NCI-H1048 (cell line): ENCODE results near the gene KLHL13.
"Not testable (repeated sequence)": the region's sequence is repeated elsewhere in the genome, so short reads cannot be mapped to it uniquely, and the experiment has no call there.

Source experiments
- DNase-seq: peaks from one replicate; lab custom pipeline; 2025; lab: John Stamatoyannopoulos, UW

The KLHL13 gene, protein sequence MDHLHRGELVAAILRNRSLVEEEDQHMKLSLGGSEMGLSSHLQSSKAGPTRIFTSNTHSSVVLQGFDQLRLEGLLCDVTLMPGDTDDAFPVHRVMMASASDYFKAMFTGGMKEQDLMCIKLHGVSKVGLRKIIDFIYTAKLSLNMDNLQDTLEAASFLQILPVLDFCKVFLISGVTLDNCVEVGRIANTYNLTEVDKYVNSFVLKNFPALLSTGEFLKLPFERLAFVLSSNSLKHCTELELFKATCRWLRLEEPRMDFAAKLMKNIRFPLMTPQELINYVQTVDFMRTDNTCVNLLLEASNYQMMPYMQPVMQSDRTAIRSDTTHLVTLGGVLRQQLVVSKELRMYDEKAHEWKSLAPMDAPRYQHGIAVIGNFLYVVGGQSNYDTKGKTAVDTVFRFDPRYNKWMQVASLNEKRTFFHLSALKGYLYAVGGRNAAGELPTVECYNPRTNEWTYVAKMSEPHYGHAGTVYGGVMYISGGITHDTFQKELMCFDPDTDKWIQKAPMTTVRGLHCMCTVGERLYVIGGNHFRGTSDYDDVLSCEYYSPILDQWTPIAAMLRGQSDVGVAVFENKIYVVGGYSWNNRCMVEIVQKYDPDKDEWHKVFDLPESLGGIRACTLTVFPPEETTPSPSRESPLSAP

DNA sequence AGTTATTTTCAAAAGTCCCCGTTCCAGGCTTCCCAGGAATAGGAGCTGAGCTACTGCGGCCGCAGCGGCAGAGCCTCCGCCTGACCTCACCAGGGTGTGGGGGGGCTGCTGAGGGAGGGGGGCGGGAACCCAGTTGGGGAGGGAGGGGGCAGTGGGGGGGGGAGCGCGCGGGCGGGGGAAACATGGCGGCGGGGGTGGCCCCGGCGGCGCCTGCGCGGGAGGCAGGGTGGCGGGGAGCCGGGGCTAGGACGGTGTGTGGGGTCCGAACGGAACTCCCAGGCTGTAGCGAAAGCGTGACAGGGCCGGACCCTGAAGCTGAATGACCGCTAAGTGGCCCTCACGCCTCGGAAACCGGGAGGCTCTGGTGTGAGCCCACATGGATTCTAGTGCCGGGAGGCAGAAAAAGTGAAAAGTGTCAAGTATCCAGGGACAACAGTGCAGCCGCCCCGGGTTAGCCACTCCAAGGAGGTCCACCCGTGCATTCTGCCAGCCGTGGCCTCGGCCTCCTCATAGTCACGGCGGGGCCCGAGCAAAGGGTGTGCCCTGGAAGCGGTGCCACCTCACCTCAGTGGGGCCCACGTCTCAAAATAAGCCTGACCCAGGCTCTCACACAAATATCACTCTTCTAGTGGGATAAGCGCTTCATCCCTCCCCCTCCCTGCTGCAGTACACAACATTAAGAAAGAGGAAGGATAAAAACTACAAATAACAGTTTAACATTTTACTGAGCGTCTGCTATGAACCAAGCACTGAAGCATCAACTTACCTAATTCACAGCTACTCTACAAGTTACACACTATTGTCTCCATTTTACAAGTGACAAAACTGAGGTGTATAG is at the start of gene KLHL13:
Gene KLHL13 (minus strand): TSS at position 98 of the 838 bp plus-strand sequence. CDS start 88,337 bp downstream, outside the sequence.
- no peak for DNase-seq

DNA sequence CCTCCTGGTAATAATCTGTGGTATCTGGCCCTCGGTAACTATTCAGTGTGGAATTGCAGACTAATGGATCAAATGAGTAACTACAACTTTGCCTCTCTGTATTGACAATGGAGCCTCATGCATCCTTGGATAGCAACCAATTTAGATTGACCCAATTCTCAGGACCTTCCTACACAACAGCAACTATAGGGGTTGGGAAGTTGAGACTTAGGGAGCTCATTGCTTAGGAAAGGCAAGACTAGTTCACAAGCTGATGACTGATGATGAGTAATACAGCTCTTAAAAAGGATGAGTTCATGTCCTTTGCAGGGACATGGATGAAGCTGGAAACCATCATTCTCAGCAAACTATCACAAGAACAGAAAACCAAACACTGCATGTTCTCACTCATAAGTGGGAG is 47.5 kb upstream of the KLHL13 start:
- DNase-seq = no peak

GRCh38 chrX:118156953-118157608 is 40.5 kb upstream of the KLHL13 start:
- no peak for DNase-seq

GRCh38 chrX:118156254-118156952 is 39.8 kb upstream of the KLHL13 start:
- DNase-seq = no peak

DNA sequence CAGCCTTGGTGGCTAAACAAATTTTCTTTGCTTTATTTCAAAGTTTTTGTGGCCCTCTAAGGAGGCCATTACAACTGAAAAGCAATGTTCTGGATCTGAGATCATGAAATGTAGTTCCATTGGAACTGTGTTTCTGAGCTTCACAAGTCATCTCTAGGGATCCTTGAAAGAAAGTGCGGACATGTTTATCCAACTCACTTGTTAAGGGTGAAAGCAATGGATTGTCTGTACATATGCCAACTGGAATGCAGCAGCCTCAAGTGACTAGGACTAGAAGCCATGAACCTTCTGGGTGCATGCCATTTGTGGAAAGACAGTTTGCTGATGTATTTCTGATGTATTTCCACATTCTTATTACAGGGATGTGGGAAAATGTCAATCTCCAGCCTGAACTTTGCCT is 36.7 kb upstream of the KLHL13 start:
- no peak for DNase-seq

GRCh38 chrX:118152721-118153120 is 36.1 kb upstream of the KLHL13 start:
- no peak for DNase-seq

DNA sequence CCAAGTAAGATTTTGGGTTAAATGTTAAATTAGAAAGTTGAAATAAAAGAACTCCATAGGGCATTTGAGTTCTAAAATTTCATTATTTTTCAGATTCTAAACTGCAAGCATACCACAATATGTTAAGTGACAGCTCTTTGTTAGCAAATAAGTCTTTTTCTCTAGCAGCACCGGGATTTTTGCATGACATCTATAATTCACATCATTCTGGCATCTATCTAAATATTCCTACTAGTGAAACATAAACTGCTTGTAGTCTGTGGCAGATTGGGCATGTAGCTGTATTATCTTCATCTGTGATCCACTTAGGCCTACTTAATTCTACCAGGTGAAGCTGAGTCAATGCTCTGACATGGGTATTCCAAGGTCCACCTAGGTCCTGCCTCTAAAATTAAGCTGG is 32.1 kb upstream of the KLHL13 start:
- DNase-seq = no peak

DNA sequence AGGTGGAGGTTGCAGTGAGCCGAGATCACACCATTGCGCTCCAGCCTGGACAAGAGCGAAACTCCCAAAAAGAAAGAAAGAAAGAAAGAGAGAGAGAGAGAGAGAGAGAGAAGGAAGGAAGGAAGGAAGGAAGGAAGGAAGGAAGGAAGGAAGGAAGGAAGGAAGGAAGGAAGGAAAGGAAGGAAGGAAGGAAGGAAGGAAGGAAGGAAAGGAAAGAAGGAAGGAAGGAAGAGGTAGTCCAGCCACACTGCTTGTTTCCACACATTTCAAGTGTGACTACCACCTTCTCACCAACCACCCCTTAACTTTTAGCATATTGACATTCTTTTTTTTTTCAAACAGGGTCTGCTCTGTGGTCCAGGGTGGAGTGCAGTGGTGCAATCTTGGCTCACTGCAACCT is 31.2 kb upstream of the KLHL13 start:
- DNase-seq = not testable (repeated sequence)

DNA sequence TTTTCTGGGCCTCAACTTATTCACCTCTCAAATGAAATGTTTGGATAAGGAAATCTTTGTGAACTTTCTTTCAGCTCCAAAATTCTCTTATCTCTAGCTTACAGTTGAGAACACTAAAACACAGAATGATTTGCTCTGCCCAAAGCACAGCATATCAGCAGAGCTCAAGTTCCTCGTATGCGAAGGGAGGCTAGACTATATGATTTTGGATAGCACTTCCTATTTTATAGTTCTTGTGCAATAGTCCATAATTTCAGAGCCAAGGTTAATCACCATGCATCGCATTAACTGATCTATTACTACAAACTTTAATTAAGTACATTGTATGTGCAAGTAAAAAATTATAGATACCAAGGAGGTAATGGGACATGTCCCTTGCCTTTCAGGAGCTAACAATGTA is 27.0 kb upstream of the KLHL13 start:
- no peak for DNase-seq

DNA sequence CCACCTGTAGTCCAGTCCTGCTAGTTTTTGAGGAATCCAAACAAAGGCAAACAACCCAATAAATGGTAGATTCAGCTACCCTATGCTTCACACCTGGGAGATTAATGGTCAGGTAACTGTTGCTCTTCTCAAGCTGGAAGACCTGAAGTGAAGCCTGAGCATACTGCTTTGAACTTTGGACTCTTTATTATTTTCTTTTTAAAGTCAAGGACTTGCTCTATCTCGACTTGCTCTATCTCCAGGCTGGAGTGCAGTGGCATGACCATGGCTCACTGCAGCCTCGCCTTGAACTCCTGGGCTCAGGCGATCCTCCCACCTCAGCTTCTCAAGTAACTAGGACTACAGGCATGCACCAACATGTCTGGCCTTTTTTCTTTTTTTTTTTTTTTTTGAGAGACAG is 14.7 kb upstream of the KLHL13 start:
- DNase-seq = no peak

DNA sequence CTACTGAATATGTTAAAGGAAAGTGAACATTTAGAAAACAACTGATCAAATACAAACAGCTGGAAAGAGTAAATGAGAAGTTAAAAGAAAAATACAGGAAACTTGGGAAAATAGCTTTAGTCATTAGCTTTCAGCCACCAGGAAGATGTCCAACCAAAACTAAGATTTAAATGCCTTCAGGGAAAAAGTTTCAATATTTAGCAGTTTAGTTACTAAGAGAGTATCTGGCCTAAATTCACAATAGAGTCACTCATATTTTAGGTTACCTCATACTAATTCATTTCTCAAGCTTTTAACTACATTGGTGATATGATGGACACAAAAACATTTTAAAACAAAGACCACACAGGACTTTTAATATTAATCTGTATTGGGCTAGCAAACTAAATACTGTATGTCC is 13.1 kb upstream of the KLHL13 start:
- DNase-seq = no peak

DNA sequence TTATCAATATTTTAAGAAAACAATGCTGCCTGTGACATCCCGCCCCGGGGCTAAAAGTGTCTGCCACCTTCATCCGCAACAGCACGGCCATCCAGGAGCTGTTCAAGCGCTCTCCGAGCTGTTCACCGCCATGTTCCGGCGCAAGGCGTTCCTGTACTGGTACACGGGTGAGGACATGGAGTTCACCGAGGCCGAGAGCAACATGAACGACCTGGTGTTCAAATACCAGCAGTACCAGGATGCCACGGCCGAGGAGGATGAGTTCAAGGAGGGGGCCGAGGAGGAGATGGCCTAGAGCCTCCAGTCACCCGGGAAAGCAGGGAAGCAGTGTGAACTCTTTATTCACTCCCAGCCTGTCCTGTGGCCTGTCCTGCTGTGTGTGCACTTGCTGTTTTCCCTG is 12.1 kb upstream of the KLHL13 start:
- no peak for DNase-seq

DNA sequence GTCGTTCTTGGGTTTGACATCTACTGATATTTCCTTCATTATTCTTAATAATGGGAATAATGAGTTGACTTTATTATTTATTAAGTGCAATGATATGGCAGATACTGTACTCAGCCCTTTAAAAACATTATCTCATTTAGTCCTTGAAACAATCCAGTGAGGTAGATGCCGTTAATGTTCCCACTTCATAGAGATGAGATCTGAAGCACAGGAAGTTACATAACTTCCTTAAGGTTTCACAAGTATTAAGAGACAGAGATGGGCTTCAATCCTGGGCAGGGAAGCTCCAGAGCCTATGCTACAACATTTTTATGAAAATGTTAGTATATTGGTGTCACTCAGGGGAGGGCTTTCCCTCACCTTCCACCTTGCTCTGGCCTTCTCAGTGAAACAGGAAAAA is 9.7 kb upstream of the KLHL13 start:
- no peak for DNase-seq

DNA sequence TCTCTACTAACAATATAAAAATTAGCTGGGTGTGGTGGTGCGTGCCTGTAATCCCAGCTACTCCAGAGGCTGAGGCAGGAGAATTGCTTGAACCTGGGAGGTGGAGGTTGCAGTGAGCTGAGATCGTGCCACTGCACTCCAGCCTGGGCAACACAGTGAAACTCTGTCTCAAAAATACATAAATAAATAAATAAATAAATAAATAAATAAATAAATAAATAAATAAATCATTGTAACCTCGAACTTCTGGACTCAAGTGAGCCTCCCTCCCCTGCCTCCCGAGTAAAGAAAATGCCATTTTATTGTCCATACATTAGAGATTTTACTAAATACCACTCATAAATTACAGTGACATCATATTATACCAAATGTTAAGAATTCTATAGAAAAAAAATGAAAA is 7.6 kb upstream of the KLHL13 start:
- not testable (repeated sequence) for DNase-seq

- DNase-seq = no peak
These were observed 1.1 kb upstream of the KLHL13 start for GRCh38 chrX:118117741-118118140.

DNA sequence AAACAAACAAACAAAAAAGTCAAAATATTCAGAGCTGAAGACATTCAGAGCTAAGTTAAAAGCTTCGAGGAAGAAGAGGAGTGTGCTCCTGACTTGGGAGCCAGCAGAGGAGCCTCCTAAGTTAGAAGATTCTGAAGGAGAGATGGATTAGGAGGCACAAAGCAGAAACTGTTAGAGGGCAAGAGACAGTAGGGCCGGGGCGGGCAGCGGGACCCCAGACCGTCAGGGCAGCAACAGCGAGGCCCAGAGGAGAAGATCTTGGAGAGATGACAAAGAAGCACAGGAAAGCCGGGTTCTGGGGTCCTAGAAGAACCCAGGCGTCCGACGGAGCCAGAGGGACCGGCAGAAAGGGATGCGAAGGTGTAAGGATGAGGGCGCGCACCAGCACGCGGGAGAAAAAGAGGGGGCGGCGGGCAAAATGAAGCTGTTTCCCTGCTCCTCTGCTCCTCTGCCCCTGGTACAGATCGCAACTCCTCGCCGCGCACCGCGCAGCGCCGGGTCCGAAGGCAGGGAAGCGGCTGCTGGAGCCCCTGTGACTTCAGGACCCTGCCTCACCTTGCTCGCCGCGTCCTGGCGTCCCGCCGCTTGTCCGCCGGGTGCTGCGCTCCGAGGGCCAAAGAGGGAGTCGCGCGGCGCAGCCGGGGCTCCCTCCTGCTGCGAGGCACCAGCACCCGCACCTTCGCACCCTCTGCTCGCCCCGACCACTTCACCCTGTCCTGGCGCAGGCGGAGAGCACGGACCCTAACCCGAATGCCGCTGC is 477 bp downstream of the KLHL13 start:
- no peak for DNase-seq

- no peak for DNase-seq
These were observed 1.6 kb downstream of the KLHL13 start for GRCh38 chrX:118114971-118115370.

DNA sequence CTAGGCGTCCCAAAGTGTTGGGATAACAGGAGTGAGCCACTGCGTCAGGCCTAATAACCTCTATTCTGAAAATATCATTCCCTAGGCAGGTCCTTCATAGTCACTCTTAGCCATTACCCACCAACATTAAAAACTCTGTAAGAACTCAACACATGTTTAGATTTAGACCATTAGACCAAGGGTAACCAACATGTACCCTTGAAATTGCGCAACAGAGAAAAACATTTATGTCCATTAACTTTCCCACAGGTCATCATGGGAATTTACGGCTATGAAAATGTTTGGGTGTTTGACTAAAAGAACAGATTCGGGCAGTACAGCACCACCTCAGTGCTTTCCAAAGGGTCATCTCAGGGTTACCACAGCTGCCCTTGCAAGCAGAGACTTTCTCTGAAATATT is 7.5 kb downstream of the KLHL13 start:
- no peak for DNase-seq

- no peak for DNase-seq
These were observed 8.3 kb downstream of the KLHL13 start for GRCh38 chrX:118108304-118108703.

DNA sequence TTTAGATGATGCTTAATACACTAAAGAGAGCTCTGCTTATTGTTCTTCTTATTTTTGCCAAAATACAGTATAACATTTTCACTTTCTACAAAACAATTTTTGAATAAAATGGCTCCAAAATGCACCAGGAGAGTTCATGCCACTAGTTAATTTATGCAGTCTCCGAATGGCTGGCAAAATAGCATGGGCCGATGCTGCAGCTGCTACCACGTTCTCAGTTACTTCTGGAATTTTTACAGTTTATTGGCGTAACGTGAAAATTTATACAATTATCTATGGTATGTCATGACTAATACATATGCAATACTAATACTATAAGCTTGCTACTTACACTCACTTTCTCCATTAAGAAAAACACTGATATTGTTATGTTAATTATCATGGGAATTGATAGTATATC is 16.5 kb downstream of the KLHL13 start:
- DNase-seq = no peak

GRCh38 chrX:118088084-118088483 is 28.5 kb downstream of the KLHL13 start:
- DNase-seq = no peak
